Uterus (tissue), 4 donors: ENCODE measurements around the gene FBXO21. TPM values are rescaled to one million over a fixed set of nuclear protein-coding genes. Genes with fewer than 3 reads are reported as not detected.

Experiments used
- DNase-seq, 2 donors: peaks; one replicate each; pipeline ENCODE4 v3.0.0-alpha.2; 2019 to 2020
- H3K27ac ChIP-seq, 2 donors: fragments of 200-600 bp; sonication (generic); 1 replicate in 1 of 2; 2 replicates in 1 of 2; pipeline ENCODE4 v1.5.1; 2016 to 2018
- H3K27me3 ChIP-seq, 2 donors: fragments of 200-600 bp; sonication (generic); one replicate each; pipeline ENCODE4 v1.5.1; 2018 to 2019; ENCODE audit warnings: control low read depth in 1 of 2
- H3K36me3 ChIP-seq, 2 donors: fragments of 200-600 bp; sonication (generic); one replicate each; pipeline ENCODE4 v1.5.1; 2019; ENCODE audit warnings: control low read depth in 1 of 2
- H3K4me1 ChIP-seq, 2 donors: fragments of 200-600 bp; sonication (generic); one replicate each; pipeline ENCODE4 v1.5.1; 2018 to 2019; ENCODE audit warnings: control low read depth in 1 of 2
- H3K4me3 ChIP-seq, 2 donors: fragments of 200-600 bp; sonication (generic); 1 replicate in 1 of 2; 2 replicates in 1 of 2; pipeline ENCODE4 v1.5.1; 2018 to 2019; ENCODE audit warnings: mild to moderate bottlenecking in 1 of 2
- H3K9me3 ChIP-seq, 2 donors: fragments of 200-600 bp; sonication (generic); one replicate each; pipeline ENCODE4 v1.5.1; 2019; ENCODE audit warnings: control low read depth in 1 of 2
- POLR2A ChIP-seq, 2 donors: fragments of 450-650 bp; IDR thresholded peaks; one replicate each; pipeline ENCODE4 v1.6.1; 2016; ENCODE audit warnings: antibody characterized with exemption in 2 of 2, mild to moderate bottlenecking in 1 of 2, moderate library complexity in 1 of 2
- intact Hi-C: fragments of 100-400 bp; cut with DNase I; formaldehyde crosslinking; loops from one replicate; pipeline ENCODE4 v1.15.1; 2023; ENCODE audit warnings: low total_unique reads
- total RNA-seq, 4 donors: library from RNA; depleted of rRNA in 3 of 4; stranded (reverse); fragments of >200 nt in 3 of 4; gene quantifications; one replicate each; pipeline versions ENCODE4 v1.1.0 to v1.2.4, GENCODE V29; 2014 to 2023
- TF ChIP-seq, protein P1 (sequence below), 4 experiments: fragments of 200-600 bp in 2 of 4; fragments of 450-650 bp in 2 of 4; sonication (generic) in 2 of 4; IDR thresholded peaks; one replicate each; pipeline ENCODE4 v1.5.1; 2016 to 2019; ENCODE audit warnings: antibody characterized with exemption in 4 of 4, mild to moderate bottlenecking in 2 of 4, moderate library complexity in 1 of 4
- donor health status: DM: yes; HTN: yes; CAD: no.

Gene FBXO21
- total RNA-seq, 4 donors from 2014 or later = 66.2 to 152 (median 90.0) TPM

DNA sequence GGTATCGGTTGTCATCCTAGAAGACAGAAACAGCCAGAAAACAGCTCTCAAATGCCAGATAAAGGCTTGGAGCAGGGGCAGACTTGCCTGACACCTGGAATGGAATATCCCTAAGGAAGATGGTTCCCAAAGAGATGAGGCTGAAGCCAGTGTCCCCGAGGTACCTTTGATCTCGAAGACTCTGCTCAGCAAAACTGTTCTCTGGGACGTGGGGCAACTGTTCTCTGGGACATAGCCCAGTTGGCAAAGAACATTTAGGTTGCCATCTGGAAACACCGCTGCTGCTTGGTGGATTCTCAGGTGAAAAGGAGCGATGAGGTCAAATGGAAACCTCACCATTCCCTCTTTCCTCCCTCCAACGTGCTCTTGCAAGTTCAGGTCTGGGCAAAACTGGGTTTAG is 27.9 kb upstream of the FBXO21 start:
- intact Hi-C loops = no loop called here
- TF ChIP-seq, protein P1, sequence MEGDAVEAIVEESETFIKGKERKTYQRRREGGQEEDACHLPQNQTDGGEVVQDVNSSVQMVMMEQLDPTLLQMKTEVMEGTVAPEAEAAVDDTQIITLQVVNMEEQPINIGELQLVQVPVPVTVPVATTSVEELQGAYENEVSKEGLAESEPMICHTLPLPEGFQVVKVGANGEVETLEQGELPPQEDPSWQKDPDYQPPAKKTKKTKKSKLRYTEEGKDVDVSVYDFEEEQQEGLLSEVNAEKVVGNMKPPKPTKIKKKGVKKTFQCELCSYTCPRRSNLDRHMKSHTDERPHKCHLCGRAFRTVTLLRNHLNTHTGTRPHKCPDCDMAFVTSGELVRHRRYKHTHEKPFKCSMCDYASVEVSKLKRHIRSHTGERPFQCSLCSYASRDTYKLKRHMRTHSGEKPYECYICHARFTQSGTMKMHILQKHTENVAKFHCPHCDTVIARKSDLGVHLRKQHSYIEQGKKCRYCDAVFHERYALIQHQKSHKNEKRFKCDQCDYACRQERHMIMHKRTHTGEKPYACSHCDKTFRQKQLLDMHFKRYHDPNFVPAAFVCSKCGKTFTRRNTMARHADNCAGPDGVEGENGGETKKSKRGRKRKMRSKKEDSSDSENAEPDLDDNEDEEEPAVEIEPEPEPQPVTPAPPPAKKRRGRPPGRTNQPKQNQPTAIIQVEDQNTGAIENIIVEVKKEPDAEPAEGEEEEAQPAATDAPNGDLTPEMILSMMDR (IDR thresholded peaks at IDR 0.05) = no peak
- no peak for TF ChIP-seq POLR2A (IDR thresholded peaks at IDR 0.05)
- no peak overlapping the region for H3K4me3 ChIP-seq
- H3K4me1 ChIP-seq = no peaks in the 10 kb centered on the region
- H3K36me3 ChIP-seq = no peaks in the 10 kb centered on the region
- DNase-seq = no peak
- H3K27ac ChIP-seq = no peak overlapping the region
- H3K9me3 ChIP-seq = no peaks in the 10 kb centered on the region
- no peaks in the 10 kb centered on the region for H3K27me3 ChIP-seq

DNA sequence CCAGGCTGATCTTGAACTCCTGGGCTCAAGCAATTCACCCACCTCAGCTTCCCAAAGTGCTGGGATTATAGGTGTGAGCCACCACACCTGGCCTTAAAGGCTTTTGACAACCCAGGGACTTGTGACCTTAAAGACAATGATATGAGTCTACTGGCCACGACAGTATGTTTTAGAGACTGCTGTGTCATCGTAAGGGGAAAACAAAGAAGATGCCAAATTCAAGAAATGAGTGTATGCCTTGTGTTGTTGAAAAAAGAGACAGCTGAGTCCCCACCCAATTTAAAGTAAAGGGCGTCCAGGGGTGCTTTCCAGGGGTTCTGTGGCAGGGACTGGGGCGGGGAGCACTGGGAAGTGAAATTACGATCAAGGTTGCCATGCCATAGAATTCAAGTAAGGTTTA is 26.4 kb upstream of the FBXO21 start:
- Histone ChIP-seq H3K4me3 (no peak overlapping the region), H3K36me3 (no peaks in the 10 kb centered on the region), H3K4me1 (no peaks in the 10 kb centered on the region), H3K27me3 (no peaks in the 10 kb centered on the region), H3K27ac (no peak overlapping the region), H3K9me3 (no peaks in the 10 kb centered on the region)
- intact Hi-C loops = no loop called here
- no peak for TF ChIP-seq POLR2A (IDR thresholded peaks at IDR 0.05)
- TF ChIP-seq, protein P1 (IDR thresholded peaks at IDR 0.05) = no peak
- DNase-seq = no peak

DNA sequence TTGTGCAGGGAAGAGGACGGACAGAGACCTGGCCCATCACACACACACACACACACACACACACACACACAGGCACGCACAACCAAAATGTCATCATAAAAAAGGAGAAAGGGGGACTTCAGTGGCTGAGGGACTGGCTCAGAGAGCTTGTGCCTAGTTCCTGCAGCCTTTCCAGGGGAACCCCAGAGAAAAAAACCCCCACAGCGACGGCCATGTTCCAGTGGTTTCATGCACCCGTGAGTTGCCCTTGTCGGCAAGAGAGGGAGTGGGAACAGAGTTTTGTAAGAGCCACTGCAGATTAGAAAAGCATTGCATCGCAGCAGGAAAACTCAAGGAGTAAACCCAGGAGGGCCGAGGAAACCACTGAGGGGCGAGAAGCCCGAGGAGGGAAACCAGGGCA is 24.5 kb upstream of the FBXO21 start:
- H3K36me3 ChIP-seq = no peaks in the 10 kb centered on the region
- DNase-seq = no peak
- no peaks in the 10 kb centered on the region for H3K4me1 ChIP-seq
- no peaks in the 10 kb centered on the region for H3K27me3 ChIP-seq
- TF ChIP-seq, protein P1 (IDR thresholded peaks at IDR 0.05) = no peak
- TF ChIP-seq POLR2A (IDR thresholded peaks at IDR 0.05) = no peak
- no peaks in the 10 kb centered on the region for H3K9me3 ChIP-seq
- H3K4me3 ChIP-seq = no peak overlapping the region
- intact Hi-C loops = no loop called here
- no peak overlapping the region for H3K27ac ChIP-seq

DNA sequence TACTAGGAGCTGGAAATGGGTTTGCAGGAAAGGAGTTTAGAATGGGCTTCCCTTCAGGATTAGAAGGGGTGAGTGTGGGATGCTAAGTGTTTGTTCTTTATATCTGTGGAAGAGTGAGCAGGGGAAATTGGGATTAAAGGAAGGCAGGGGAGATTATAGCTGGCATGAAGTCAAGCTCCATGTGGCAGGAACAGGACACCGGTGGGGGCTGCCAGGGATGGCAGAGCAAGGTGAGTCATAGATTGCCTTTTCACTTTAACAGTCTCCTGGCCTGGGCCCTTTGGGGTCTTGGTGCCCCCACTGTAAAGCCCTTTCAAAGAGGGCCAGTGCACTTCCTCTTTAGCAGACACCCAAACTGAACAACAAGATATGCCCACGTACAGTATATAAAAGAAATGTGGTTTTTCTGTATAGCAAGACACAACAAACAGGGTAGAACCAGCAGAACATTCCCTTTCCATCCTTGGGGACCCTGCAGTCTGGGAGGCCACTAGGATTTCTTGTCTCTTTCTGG is 23.1 kb upstream of the FBXO21 start:
- Histone ChIP-seq H3K27me3 (no peaks in the 10 kb centered on the region), H3K27ac (no peak overlapping the region)

DNA sequence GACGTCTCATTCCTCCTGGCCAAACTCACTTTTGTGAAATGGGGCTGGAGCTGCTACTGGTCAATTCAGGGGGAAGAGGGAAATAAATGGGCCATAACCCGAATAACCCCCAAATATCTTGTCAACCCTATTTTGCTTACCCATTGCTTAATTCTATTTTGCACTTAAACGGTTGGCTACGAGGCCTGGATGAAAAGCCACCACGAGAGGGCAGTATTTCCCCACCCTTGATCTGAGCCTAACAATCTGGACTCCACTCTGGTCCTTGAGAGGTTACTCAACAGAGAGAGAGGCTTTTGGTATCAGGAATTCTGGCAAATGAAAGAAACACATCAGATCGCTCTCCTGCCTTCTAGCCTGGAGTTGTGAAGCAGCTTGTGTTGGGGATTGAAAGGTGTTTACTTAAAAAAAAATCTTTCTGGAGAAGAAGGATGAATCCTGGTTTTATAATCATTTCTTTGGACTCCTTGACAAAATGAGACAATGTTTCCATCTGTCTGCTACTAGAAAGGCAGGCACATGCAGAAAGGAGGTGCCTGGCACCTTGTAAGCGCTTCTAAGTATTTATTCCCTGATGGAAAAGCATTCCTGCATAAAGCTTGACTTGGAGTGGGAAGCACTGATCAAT is 22.4 kb upstream of the FBXO21 start:
- Histone ChIP-seq H3K36me3 (no peaks in the 10 kb centered on the region), H3K27ac (no peak overlapping the region), H3K4me3 (no peak overlapping the region), H3K4me1 (no peaks in the 10 kb centered on the region), H3K9me3 (no peaks in the 10 kb centered on the region), H3K27me3 (no peaks in the 10 kb centered on the region)
- no peak for TF ChIP-seq POLR2A (IDR thresholded peaks at IDR 0.05)
- TF ChIP-seq, protein P1 (IDR thresholded peaks at IDR 0.05) = peak; percentile 70 to 84 (median 76)
- intact Hi-C loops = no loop called here
- peak; percentile 64 to 70 for DNase-seq

More for the DNA sequence above, 23.1 kb upstream of the FBXO21 start:
- Histone ChIP-seq H3K4me1 (no peaks in the 10 kb centered on the region), H3K36me3 (no peaks in the 10 kb centered on the region), H3K4me3 (no peak overlapping the region), H3K9me3 (no peaks in the 10 kb centered on the region)
- DNase-seq = no peak
- intact Hi-C loops = no loop called here
- no peak for TF ChIP-seq POLR2A (IDR thresholded peaks at IDR 0.05)
- TF ChIP-seq, protein P1 (IDR thresholded peaks at IDR 0.05) = no peak
